HG03025 (cell line): ENCODE results near the gene POM121.
"Not testable (repeated sequence)": the region's sequence is repeated elsewhere in the genome, so short reads cannot be mapped to it uniquely, and the experiment has no call there.

Experiments used
- ATAC-seq: cut with Tn5 transposase; IDR thresholded peaks from one replicate; pipeline ENCODE4 v1.9.1; 2021; ENCODE audit warnings: mild to moderate bottlenecking, moderate library complexity; ENCODE audit not compliant: unreplicated experiment, low FRiP score

POM121 gene

DNA sequence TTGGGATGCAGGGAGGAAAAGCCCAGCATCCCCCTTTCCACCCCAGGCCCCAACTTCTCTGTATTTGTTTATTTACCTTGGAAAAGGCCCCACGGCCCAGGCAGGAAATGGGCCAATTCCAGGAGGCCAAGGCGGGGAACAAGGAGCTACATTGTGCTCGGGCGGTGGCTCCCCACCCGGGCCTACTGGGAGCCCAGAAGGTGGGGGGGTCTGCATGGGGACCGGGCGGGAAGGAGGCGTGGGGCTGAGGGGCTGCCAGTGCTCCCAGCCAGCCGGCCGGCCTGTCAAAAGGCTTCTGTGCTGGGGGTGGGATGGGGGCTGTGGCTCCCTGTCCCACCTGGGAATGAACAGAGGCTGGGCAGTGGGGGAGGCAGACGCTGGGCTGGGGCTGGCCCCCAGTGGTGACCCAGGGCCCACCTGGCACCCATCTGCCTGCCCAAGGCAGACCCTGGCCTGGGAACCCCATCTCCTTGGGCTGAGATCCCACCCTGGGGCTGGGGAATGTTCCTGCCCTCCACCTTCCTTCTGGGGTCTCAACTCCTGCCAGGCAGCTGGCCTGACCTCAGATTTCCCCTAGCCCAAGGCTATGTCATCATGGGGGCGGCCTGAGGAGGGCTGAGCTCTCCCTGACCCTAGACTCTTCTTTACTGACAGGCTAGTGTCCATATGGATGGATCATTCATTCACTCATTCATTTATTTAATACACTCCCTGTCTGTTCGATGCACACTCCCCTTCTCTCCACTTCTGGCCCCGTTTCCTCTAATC is 65.4 kb downstream of the POM121 start:
- ATAC-seq: not testable (repeated sequence)

DNA sequence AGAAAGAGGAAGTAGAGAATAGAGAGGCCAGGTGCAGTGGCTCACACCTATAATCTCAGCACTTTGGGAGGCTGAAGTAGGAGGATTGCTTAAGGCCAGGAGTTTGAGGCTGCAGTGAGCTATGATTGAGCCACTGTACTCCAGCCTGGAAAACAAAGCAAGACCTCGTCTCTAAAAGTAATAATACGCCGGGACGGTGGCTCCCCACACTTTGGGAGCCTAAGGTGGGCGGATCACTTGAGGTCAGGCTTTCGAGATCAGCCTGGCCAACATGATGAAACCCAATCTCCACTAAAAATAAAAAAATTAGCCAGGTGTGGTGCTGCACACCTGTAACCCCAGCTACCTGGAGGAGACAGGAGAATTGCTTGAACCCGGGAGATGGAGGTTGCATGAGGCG is 70.6 kb downstream of the POM121 start:
- ATAC-seq: not testable (repeated sequence)

DNA sequence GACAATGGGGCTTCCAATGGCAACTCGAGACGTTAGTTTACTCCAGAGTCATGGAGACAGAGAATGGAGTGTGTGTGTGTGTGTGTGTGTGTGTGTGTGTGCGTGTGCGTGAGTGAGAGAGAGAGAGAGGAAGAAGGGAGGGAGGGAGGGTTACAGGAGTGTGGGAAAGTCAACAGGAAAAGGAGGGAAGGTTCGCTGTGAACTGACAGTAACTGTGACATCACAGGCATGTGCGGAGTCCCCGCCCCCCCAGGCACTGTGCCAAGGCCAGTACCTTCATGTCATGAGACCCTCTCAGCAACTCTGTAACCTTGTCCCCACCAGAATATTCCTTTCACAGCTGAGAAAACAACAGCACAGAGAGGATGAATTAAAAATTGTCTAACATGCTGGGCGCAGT is 72.6 kb downstream of the POM121 start:
- ATAC-seq: not testable (repeated sequence)

DNA sequence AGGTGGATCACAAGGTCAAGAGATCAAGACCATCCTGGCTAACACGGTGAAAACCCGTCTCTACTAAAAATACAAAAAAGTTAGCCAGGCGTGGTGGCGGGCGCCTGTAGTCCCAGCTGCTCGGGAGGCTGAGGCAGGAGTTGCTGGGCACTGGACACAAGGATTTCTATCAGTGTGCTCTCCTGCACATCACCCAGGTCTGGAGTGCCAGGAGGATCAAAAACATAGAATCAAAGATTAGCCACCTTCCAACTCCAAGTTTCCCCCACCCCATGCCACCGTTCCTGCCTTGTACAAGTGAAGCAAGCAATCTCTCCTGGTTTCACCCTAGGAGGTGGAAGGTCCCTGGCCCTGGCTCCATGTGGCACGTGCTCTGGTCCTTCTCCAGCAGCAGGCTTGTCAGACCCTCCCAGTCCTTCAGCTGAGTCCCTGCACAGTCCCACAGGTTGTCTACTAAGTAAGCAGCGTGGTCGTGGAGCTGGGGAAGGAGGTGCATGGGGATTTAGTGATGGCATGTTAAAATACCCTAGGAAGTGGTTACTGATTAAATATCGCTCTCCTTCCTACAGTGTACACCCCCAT is 73.1 kb downstream of the POM121 start:
- not testable (repeated sequence) for ATAC-seq
